ENCODE results near the gene FLOT2.

DNA sequence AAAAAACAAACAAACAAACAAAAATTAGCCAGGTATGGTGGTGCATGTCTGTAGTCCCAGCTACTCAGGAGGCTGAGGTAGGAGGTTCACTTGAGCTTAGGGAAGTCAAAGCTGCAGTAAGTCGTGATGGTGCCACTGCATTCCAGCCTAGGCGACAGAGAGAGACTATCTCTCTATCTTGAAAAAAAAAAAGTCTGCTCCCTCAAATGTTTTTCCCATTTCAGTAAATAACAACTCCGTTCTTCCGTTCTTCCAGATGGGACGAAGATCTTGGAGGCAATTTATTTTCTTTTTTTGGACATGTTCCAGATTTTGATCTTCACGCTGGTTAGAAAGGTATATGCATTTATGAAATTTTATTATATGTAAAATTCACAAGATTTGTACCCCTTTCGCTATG, 23.7 kb downstream of the FLOT2 start:
- no peak for TF ChIP-seq POLR2A (IDR thresholded peaks at IDR 0.05; ENCODE audit: low read depth, low read length)
- no peak for TF ChIP-seq BHLHE40 (IDR thresholded peaks at IDR 0.05; ENCODE audit: borderline replicate concordance in 1 of 2, low read depth in 2 of 2, low read length in 1 of 2)
- no peak for TF ChIP-seq RB1 (IDR thresholded peaks at IDR 0.05; ENCODE audit: borderline replicate concordance)
- no peak for TF ChIP-seq CBFB (IDR thresholded peaks at IDR 0.05; ENCODE audit: low read depth)
- TF ChIP-seq SMC3 (IDR thresholded peaks at IDR 0.05; ENCODE audit: borderline replicate concordance, low read length), result no peak
- TF ChIP-seq, protein P1, sequence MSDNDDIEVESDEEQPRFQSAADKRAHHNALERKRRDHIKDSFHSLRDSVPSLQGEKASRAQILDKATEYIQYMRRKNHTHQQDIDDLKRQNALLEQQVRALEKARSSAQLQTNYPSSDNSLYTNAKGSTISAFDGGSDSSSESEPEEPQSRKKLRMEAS (IDR thresholded peaks at IDR 0.05; ENCODE audit: low read depth, low read length), result no peak
- no peak for TF ChIP-seq SP1 (IDR thresholded peaks at IDR 0.05; ENCODE audit: low read depth, low read length)
- TF ChIP-seq TCF7 (IDR thresholded peaks at IDR 0.05; ENCODE audit: borderline replicate concordance), result no peak
- no peak for TF ChIP-seq FOXM1 (IDR thresholded peaks at IDR 0.05; ENCODE audit: low read depth, low read length)
- TF ChIP-seq ZNF274 (IDR thresholded peaks at IDR 0.05; ENCODE audit: insufficient read depth, insufficient read length), result no peak
- no peak for TF ChIP-seq RFX5 (IDR thresholded peaks at IDR 0.05; ENCODE audit: low read depth, low read length)
- no peak for TF ChIP-seq NRF1 (conservative IDR thresholded peaks at IDR 0.05; ENCODE audit: low read depth, low read length)
- TF ChIP-seq SRF (IDR thresholded peaks at IDR 0.05; ENCODE audit: low read depth in 2 of 2, low read length in 2 of 2), result no peak
- no peak for TF ChIP-seq RCOR1 (conservative IDR thresholded peaks at IDR 0.05; ENCODE audit: low read depth, low read length)

Measured in GM12878 (cell line).